Hepatocyte (in vitro differentiated cells): Measurements from ENCODE around the gene PCDHA10. TPM values are rescaled to one million over a fixed set of nuclear protein-coding genes. Genes with fewer than 3 reads are reported as not detected.
"Not testable (repeated sequence)": the region's sequence is repeated elsewhere in the genome, so short reads cannot be mapped to it uniquely, and the experiment has no call there.

Experiments used
- DNase-seq: peaks from one replicate; pipeline ENCODE4 v3.0.0-alpha.2; 2016; ENCODE audit warnings: low spot score
- H2AFZ ChIP-seq: fragments of 200-600 bp; sonication (generic); 2 replicates; pipeline ENCODE4 v1.6.0; 2016; ENCODE audit warnings: antibody characterized with exemption, mild to moderate bottlenecking
- H3K27ac ChIP-seq: fragments of 200-600 bp; sonication (generic); 2 replicates; pipeline ENCODE4 v1.5.1; 2016; ENCODE audit warnings: mild to moderate bottlenecking
- H3K27me3 ChIP-seq: fragments of 200-600 bp; sonication (generic); 2 replicates; pipeline ENCODE4 v1.6.1; 2016
- H3K36me3 ChIP-seq: fragments of 200-600 bp; sonication (generic); replicated peaks from 2 replicates; pipeline ENCODE4 v1.5.1; 2016; ENCODE audit warnings: low read depth; ENCODE audit not compliant: insufficient read depth
- H3K4me1 ChIP-seq: fragments of 200-600 bp; sonication (generic); 2 replicates; pipeline ENCODE4 v1.5.1; 2016; ENCODE audit warnings: mild to moderate bottlenecking, moderate library complexity; ENCODE audit not compliant: insufficient read depth
- H3K4me2 ChIP-seq: fragments of 200-600 bp; sonication (generic); 2 replicates; pipeline ENCODE4 v1.6.0; 2016
- H3K4me3 ChIP-seq: fragments of 200-600 bp; sonication (generic); 2 replicates; pipeline ENCODE4 v1.5.1; 2016; ENCODE audit warnings: mild to moderate bottlenecking
- H3K79me2 ChIP-seq: fragments of 200-600 bp; sonication (generic); 2 replicates; pipeline ENCODE4 v1.6.0; 2017; ENCODE audit warnings: mild to moderate bottlenecking
- H3K9me2 ChIP-seq: fragments of 200-600 bp; sonication (generic); replicated peaks from 2 replicates; pipeline ENCODE4 v1.6.0; 2017; ENCODE audit warnings: mild to moderate bottlenecking; ENCODE audit not compliant: insufficient read depth
- H3K9me3 ChIP-seq: fragments of 200-600 bp; sonication (generic); 2 replicates; pipeline ENCODE4 v1.5.1; 2016; ENCODE audit warnings: low read depth, mild to moderate bottlenecking
- H4K20me1 ChIP-seq: fragments of 200-600 bp; sonication (generic); 2 replicates; pipeline ENCODE4 v1.6.0; 2016; ENCODE audit warnings: mild to moderate bottlenecking; ENCODE audit not compliant: insufficient read depth, poor library complexity, severe bottlenecking
- CTCF ChIP-seq: fragments of 200-600 bp; sonication (generic); IDR thresholded peaks from 2 replicates; pipeline ENCODE4 v1.5.1; 2016; ENCODE audit warnings: antibody characterized with exemption, mild to moderate bottlenecking; ENCODE audit not compliant: poor library complexity
- EZH2 ChIP-seq: fragments of 200-600 bp; sonication (generic); IDR thresholded peaks from 2 replicates; pipeline ENCODE4 v1.6.1; 2016; ENCODE audit warnings: antibody characterized with exemption, mild to moderate bottlenecking, borderline replicate concordance
- EZH2phosphoT487 ChIP-seq: fragments of 200-600 bp; sonication (generic); IDR thresholded peaks from one replicate; pipeline ENCODE4 v1.6.1; 2018; ENCODE audit warnings: antibody characterized with exemption, mild to moderate bottlenecking, low read depth, moderate library complexity; ENCODE audit not compliant: unreplicated experiment, severe bottlenecking
- WGBS: methylation state at CpG from one replicate; pipeline ENCODE4 v1.1.6; 2016; ENCODE audit warnings: low lambda C conversion rate; ENCODE audit errors: missing lambda C conversion rate; 5-methylcytosine and 5-hydroxymethylcytosine counted together
- polyA plus RNA-seq: library from polyadenylated mRNA; unstranded; fragments of >200 nt; fragmentation: Nextera tagmentation; extraction: Ambion mirVana; gene quantifications from 2 replicates; pipeline ENCODE4 v1.2.1, GENCODE V29; 2016
- total RNA-seq: library from RNA; depleted of rRNA; stranded (reverse); fragments of >200 nt; gene quantifications from 2 replicates; pipeline ENCODE4 v1.2.3, GENCODE V29; 2014

Gene PCDHA10
- total and polyA plus RNA-seq, 2 experiments from 2014 or later = 7.7 to 9.7 TPM

GRCh38 chr5:140875085-140876065, 19.7 kb downstream of the PCDHA10 start, which contains the start of gene PCDHA12:
TSS of gene PCDHA12 (plus strand) at chr5:140875308. CDS start at chr5:140875473, 165 bp downstream.
- Histone ChIP-seq H3K36me3 (no peaks in the 10 kb centered on the region), H3K9me2 (no peaks in the 10 kb centered on the region), H3K4me3 (peak within 1 kb of the TSS; percentile 63), H2AFZ (peak within 1 kb of the TSS; percentile 69), H3K4me1 (no peaks in the 10 kb centered on the region), H3K27ac (peak within 1 kb of the TSS; percentile 91), H3K4me2 (peak within 1 kb of the TSS; percentile 65), H4K20me1 (no peaks in the 10 kb centered on the region), H3K79me2 (peaks cover 24% of the 10 kb centered on the region), H3K27me3 (no peaks in the 10 kb centered on the region), H3K9me3 (no peaks in the 10 kb centered on the region)
- TF ChIP-seq EZH2 (no peak), CTCF (peak; percentile 66)
- peak; percentile 80 for DNase-seq
- WGBS = 22% methylated on average over 47 of the region's 47 CpGs

GRCh38 chr5:140876541-140877261, 21.0 kb downstream of the PCDHA10 start:
- H3K4me3 ChIP-seq, H3K4me2 ChIP-seq, H4K20me1 ChIP-seq, H3K27me3 ChIP-seq, H2AFZ ChIP-seq, H3K9me2 ChIP-seq, H3K4me1 ChIP-seq, H3K9me3 ChIP-seq, H3K36me3 ChIP-seq, H3K27ac ChIP-seq, DNase-seq: not testable (repeated sequence)
- 99% methylated on average over 73 of the region's 80 CpGs for WGBS
- H3K79me2 ChIP-seq = peaks cover 24% of the 10 kb centered on the region

GRCh38 chr5:140877262-140877581, 21.5 kb downstream of the PCDHA10 start:
- DNase-seq = no peak
- Histone ChIP-seq H3K9me3 (no peaks in the 10 kb centered on the region), H3K9me2 (no peaks in the 10 kb centered on the region), H3K4me3 (no peak overlapping the region), H4K20me1 (no peaks in the 10 kb centered on the region), H3K36me3 (no peaks in the 10 kb centered on the region), H3K4me1 (no peaks in the 10 kb centered on the region), H3K27me3 (no peaks in the 10 kb centered on the region), H3K4me2 (no peak overlapping the region), H2AFZ (no peak overlapping the region), H3K79me2 (peaks cover 24% of the 10 kb centered on the region), H3K27ac (no peak overlapping the region)
- no peak for TF ChIP-seq EZH2phosphoT487
- TF ChIP-seq CTCF = no peak
- no peak for TF ChIP-seq EZH2
- 97% methylated on average over 37 of the region's 37 CpGs for WGBS
